H1 (cell line): ENCODE results near the gene VMP1.

Experiments used
- CTCF ChIP-seq, 3 experiments: IDR thresholded peaks; 1 replicate in 2 of 3; 2 replicates in 1 of 3; pipeline versions ENCODE4 v1.5.1 to v1.6.1; 2011; ENCODE audit warnings: low read length in 3 of 3, mild to moderate bottlenecking in 3 of 3, inconsistent platforms in 2 of 3, low read depth in 1 of 3, moderate library complexity in 1 of 3; ENCODE audit not compliant: insufficient read depth in 1 of 3; ENCODE audit errors: control extremely low read depth in 1 of 3
- EP300 ChIP-seq, 2 experiments: IDR thresholded peaks; 1 replicate in 1 of 2; 2 replicates in 1 of 2; pipeline ENCODE4 v1.6.1; 2011 to 2012; ENCODE audit warnings: low read depth in 2 of 2, low read length in 2 of 2, mild to moderate bottlenecking in 2 of 2, borderline replicate concordance in 1 of 2, inconsistent platforms in 1 of 2, moderate library complexity in 1 of 2
- EZH2 ChIP-seq: fragments of 200-600 bp; sonication (generic); IDR thresholded peaks from 2 replicates; pipeline ENCODE4 v1.7.1; 2012; ENCODE audit warnings: low read depth, mild to moderate bottlenecking, moderate library complexity, low read length, inconsistent platforms; ENCODE audit not compliant: severe bottlenecking
- MAX ChIP-seq: IDR thresholded peaks from 2 replicates; pipeline ENCODE4 v1.6.1; 2012; ENCODE audit warnings: inconsistent platforms
- POLR2AphosphoS5 ChIP-seq: IDR thresholded peaks from 2 replicates; pipeline ENCODE4 v1.6.1; 2011; ENCODE audit warnings: low read depth, low read length
- RAD21 ChIP-seq, 2 experiments: IDR thresholded peaks in 1 of 2; conservative IDR thresholded peaks in 1 of 2; 2 replicates each; pipeline ENCODE4 v1.6.1; 2011; ENCODE audit warnings: low read depth in 2 of 2, low read length in 2 of 2, improper control_type of control experiment in 1 of 2, inconsistent platforms in 1 of 2, mild to moderate bottlenecking in 1 of 2, moderate library complexity in 1 of 2
- RNF2 ChIP-seq: fragments of 200-900, 300-1000 bp; sonication (generic); IDR thresholded peaks from 2 replicates; pipeline ENCODE4 v1.7.1; 2016; ENCODE audit warnings: borderline replicate concordance, low read depth, mild to moderate bottlenecking, antibody characterized with exemption, low read length; ENCODE audit not compliant: poor library complexity, severe bottlenecking; ENCODE audit errors: missing control alignments
- RXRA ChIP-seq: IDR thresholded peaks from 2 replicates; pipeline ENCODE4 v1.6.1; 2011; ENCODE audit warnings: low read depth, mild to moderate bottlenecking, low read length, moderate library complexity; ENCODE audit not compliant: insufficient read depth
- SAP30 ChIP-seq: fragments of 300-600 bp; sonication (generic); IDR thresholded peaks from 2 replicates; pipeline ENCODE4 v1.7.1; 2012; ENCODE audit warnings: low read length, moderate library complexity, mild to moderate bottlenecking, inconsistent platforms; ENCODE audit not compliant: insufficient read depth, insufficient replicate concordance
- SIRT6 ChIP-seq: IDR thresholded peaks from one replicate; pipeline ENCODE4 v1.7.1; 2012; ENCODE audit warnings: low read length, inconsistent platforms
- SUZ12 ChIP-seq: fragments of 200-600 bp; sonication (generic); IDR thresholded peaks from 2 replicates; pipeline ENCODE4 v1.6.1; 2012; ENCODE audit warnings: mild to moderate bottlenecking, inconsistent platforms, low read length, moderate library complexity, mixed read lengths
- TAF1 ChIP-seq: IDR thresholded peaks from 2 replicates; pipeline ENCODE4 v1.6.1; 2011; ENCODE audit warnings: mild to moderate bottlenecking, low read depth, low read length
- TCF12 ChIP-seq: IDR thresholded peaks from 2 replicates; pipeline ENCODE4 v1.6.1; 2011; ENCODE audit warnings: low read depth, mild to moderate bottlenecking, low read length
- YY1 ChIP-seq: IDR thresholded peaks from 2 replicates; pipeline ENCODE4 v1.6.1; 2011; ENCODE audit warnings: low read depth, mild to moderate bottlenecking, low read length

- no peak for TF ChIP-seq CTCF (IDR thresholded peaks at IDR 0.05; ENCODE audit: control extremely low read depth in 1 of 3, insufficient read depth in 1 of 3, low read depth in 1 of 3, low read length in 3 of 3)
- no peak for TF ChIP-seq POLR2AphosphoS5
- no peak for TF ChIP-seq RAD21 (IDR thresholded peaks at IDR 0.05 in 1 of 2, conservative IDR thresholded peaks at IDR 0.05 in 1 of 2; ENCODE audit: low read depth in 2 of 2, low read length in 2 of 2)
- no peak for TF ChIP-seq SUZ12
- TF ChIP-seq EZH2: no peak
- no peak for TF ChIP-seq YY1
- no peak for TF ChIP-seq RNF2
- TF ChIP-seq EP300 (IDR thresholded peaks at IDR 0.05; ENCODE audit: borderline replicate concordance in 1 of 2, low read depth in 2 of 2, low read length in 2 of 2): no peak
- TF ChIP-seq MAX: no peak
- no peak for TF ChIP-seq TAF1
- TF ChIP-seq RXRA: no peak
- TF ChIP-seq SIRT6: no peak
- TF ChIP-seq TCF12: no peak
- TF ChIP-seq SAP30: no peak
Measured at GRCh38 chr17:59832883-59833379, 125.5 kb downstream of the VMP1 start.
